ENCODE results near the gene FNDC3B.

DNA sequence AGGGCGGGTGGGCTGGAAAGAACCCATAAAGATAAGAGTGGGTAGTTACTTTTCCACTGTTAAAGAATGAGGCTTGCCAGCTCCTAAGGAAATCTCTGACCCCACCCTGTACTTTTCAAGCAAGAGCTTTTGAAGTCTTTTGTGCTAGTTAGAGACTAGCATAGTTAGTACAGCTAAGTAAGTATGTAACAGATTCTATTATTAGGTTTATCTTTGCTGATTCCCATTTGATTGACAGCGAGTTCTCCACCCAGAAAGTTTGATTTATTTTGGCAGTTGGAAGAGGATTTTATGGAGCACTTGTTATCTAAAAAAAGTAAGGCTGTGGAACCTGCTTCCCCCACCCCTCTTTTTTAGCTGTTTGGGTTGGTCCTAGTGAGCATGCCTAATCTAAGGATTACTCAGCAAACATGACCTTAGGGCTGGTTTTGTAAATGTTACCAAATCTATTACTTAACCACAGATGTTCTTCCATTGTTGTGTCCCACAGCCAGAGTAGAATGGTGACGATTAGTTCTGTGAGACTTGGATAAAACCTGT, 57.6 kb downstream of the FNDC3B start:
- TF ChIP-seq POLR2A (IDR thresholded peaks at IDR 0.05): no peak
- TF ChIP-seq, protein P1, sequence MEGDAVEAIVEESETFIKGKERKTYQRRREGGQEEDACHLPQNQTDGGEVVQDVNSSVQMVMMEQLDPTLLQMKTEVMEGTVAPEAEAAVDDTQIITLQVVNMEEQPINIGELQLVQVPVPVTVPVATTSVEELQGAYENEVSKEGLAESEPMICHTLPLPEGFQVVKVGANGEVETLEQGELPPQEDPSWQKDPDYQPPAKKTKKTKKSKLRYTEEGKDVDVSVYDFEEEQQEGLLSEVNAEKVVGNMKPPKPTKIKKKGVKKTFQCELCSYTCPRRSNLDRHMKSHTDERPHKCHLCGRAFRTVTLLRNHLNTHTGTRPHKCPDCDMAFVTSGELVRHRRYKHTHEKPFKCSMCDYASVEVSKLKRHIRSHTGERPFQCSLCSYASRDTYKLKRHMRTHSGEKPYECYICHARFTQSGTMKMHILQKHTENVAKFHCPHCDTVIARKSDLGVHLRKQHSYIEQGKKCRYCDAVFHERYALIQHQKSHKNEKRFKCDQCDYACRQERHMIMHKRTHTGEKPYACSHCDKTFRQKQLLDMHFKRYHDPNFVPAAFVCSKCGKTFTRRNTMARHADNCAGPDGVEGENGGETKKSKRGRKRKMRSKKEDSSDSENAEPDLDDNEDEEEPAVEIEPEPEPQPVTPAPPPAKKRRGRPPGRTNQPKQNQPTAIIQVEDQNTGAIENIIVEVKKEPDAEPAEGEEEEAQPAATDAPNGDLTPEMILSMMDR (IDR thresholded peaks at IDR 0.05): no peak
